ENCODE results near the gene PIK3R1. TPM values are rescaled to one million over a fixed set of nuclear protein-coding genes. Genes with fewer than 3 reads are reported as not detected.
A peak's percentile ranks its signal among the peaks of the same experiment; 100 is the strongest.

Gene PIK3R1
- total RNA-seq, 1 experiment from 2014 or later: 151 TPM

GRCh38 chr5:68247627-68248026 is 32.1 kb downstream of the PIK3R1 start:
- H3K27ac Mint-ChIP-seq (ENCODE audit: low read depth, unreplicated experiment): peak overlapping the region; percentile 61
- intact Hi-C loops (cut with micrococcal nuclease): no loop called here
- no peak for TF ChIP-seq CTCF (IDR thresholded peaks at IDR 0.05; ENCODE audit: unreplicated experiment)
- DNase-seq (ENCODE audit: unreplicated experiment): no peak
- H3K9me3 Mint-ChIP-seq (ENCODE audit: unreplicated experiment): no peaks in the 10 kb centered on the region
- ChIA-PET CTCF (interaction anchor here (0.6 kb wide), 1 partner anchor 338 kb away, joined by 3 read pairs; no protein-coding TSS in a partner anchor), POLR2A (interaction anchor here (0.6 kb wide), 1 partner anchor 297 kb away, joined by 7 read pairs; no protein-coding TSS in a partner anchor)
- BruUV-seq (replicated peaks): no TSS peak
- H3K36me3 Mint-ChIP-seq (ENCODE audit: insufficient read depth, unreplicated experiment): peaks cover 84% of the 10 kb centered on the region
- H3K27me3 Mint-ChIP-seq (ENCODE audit: insufficient read depth, unreplicated experiment): no peaks in the 10 kb centered on the region
- peaks cover 57% of the 10 kb centered on the region for H3K4me1 Mint-ChIP-seq (ENCODE audit: insufficient read depth, unreplicated experiment)
- H3K4me3 Mint-ChIP-seq (ENCODE audit: unreplicated experiment): no peak overlapping the region

DNA sequence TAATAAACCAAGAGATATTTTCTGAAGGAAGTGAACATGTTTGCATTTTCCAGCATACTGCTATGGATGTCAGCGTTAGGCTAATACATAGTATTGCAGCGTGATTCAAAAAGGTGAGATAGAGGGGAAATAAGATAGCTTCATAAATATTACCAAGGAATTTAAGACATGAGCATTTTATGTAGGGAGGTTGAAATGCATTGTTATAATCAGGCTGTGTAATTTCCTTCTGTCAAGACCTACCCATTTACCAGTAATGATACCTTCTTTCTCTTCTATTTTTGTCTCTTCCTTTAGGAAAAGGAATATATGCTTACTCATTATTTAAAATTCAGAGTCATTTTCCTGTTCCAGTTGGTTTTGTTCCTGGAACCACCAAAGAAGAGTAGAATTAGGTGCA is 33.3 kb downstream of the PIK3R1 start:
- intact Hi-C loops (cut with micrococcal nuclease): no loop called here
- peak overlapping the region; percentile 31 for H3K27ac Mint-ChIP-seq (ENCODE audit: low read depth, unreplicated experiment)
- DNase-seq (ENCODE audit: unreplicated experiment): no peak
- H3K4me1 Mint-ChIP-seq (ENCODE audit: insufficient read depth, unreplicated experiment): peaks cover 56% of the 10 kb centered on the region
- H3K36me3 Mint-ChIP-seq (ENCODE audit: insufficient read depth, unreplicated experiment): peaks cover 82% of the 10 kb centered on the region
- H3K9me3 Mint-ChIP-seq (ENCODE audit: unreplicated experiment): no peaks in the 10 kb centered on the region
- no peak for TF ChIP-seq CTCF (IDR thresholded peaks at IDR 0.05; ENCODE audit: unreplicated experiment)
- ChIA-PET CTCF (no interaction called here), POLR2A (interaction anchor here (0.8 to 5.3 kb wide), 3 partner anchors 9 to 370 kb away, joined by 3 to 54 read pairs (median 29); partner anchors contain the start of gene PIK3R1)
- H3K4me3 Mint-ChIP-seq (ENCODE audit: unreplicated experiment): no peak overlapping the region
- H3K27me3 Mint-ChIP-seq (ENCODE audit: insufficient read depth, unreplicated experiment): no peaks in the 10 kb centered on the region
- BruUV-seq (replicated peaks): no TSS peak

GRCh38 chr5:68249520-68249919 is 34.0 kb downstream of the PIK3R1 start:
- H3K27me3 Mint-ChIP-seq (ENCODE audit: insufficient read depth, unreplicated experiment): no peaks in the 10 kb centered on the region
- POLR2A ChIA-PET: interaction anchor here (0.8 to 5.3 kb wide), 6 partner anchors 9 to 756 kb away, joined by 3 to 54 read pairs (median 4); partner anchors contain the start of gene PIK3R1

More at GRCh38 chr5:68249520-68249919, 34.0 kb downstream of the PIK3R1 start:
- DNase-seq (ENCODE audit: unreplicated experiment): no peak
- Mint-ChIP-seq H3K4me3 (ENCODE audit: unreplicated experiment) (no peak overlapping the region), H3K9me3 (ENCODE audit: unreplicated experiment) (no peaks in the 10 kb centered on the region), H3K36me3 (ENCODE audit: insufficient read depth, unreplicated experiment) (peaks cover 88% of the 10 kb centered on the region), H3K4me1 (ENCODE audit: insufficient read depth, unreplicated experiment) (peaks cover 61% of the 10 kb centered on the region), H3K27ac (ENCODE audit: low read depth, unreplicated experiment) (peak overlapping the region; percentile 31)
- intact Hi-C loops (cut with micrococcal nuclease): no loop called here
- CTCF ChIA-PET: interaction anchor here (0.5 to 0.6 kb wide), 2 partner anchors 243 to 1149 kb away, joined by 3 read pairs; no protein-coding TSS in a partner anchor
- BruUV-seq (replicated peaks): no TSS peak
- no peak for TF ChIP-seq CTCF (IDR thresholded peaks at IDR 0.05; ENCODE audit: unreplicated experiment)

Measured in MCF 10A (cell line).